Right lobe of liver (tissue), 4 donors: ENCODE measurements around the gene AMER2.

Experiments
- CTCF ChIP-seq, 4 donors: fragments of 200-600 bp in 3 of 4; fragments of 450-650 bp in 1 of 4; IDR thresholded peaks; one replicate each; pipeline versions ENCODE4 v1.5.1 to v1.8.0; 2016 to 2022; ENCODE audit warnings: antibody characterized with exemption in 4 of 4, mild to moderate bottlenecking in 2 of 4
- POLR2A ChIP-seq: fragments of 450-650 bp; IDR thresholded peaks from one replicate; pipeline ENCODE4 v1.6.1; 2017; ENCODE audit warnings: antibody characterized with exemption, mild to moderate bottlenecking
- donor health status: DM: no; HTN: no; CAD: no.
- donor health status: DM: no; HTN: no; CAD: no.
- donor health status: DM: no; HTN: yes; CAD: no.

DNA sequence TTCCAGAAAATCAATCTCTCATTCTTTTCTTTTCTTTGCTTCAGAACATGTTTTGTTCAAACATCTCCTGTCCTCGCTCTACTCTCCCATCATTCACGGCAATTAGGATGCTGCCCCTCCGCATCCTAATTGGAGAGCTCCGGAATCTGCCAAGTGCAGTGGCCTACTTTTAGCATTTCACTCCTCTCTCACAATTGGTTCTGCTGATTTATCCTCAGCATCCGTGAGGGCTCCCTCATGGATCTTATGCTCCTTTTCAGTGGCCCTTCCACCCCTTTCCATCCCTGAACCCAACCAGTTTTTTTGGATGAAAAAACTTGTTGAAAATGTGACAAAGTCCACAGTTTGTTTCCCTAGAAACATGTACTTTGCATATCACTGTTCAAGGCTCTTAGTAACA lies 22.4 kb downstream of the AMER2 start:
- TF ChIP-seq POLR2A (no peak), CTCF (IDR thresholded peaks at IDR 0.05) (no peak)
